ENCODE data around the gene SH3BP2. TPM values are rescaled to one million over a fixed set of nuclear protein-coding genes. Genes with fewer than 3 reads are reported as not detected.
A peak's percentile ranks its signal among the peaks of the same experiment; 100 is the strongest.

SH3BP2 gene
- polyA plus RNA-seq, 3 donors = 19.1 to 478 (median 26.9) TPM

GRCh38 chr4:2786794-2787229 lies 6.1 kb upstream of the SH3BP2 start:
- Mint-ChIP-seq H3K4me3 (peak overlapping the region in 1 of 2 donors; percentile 75), H3K9me3 (peaks cover 0 to 10% (median 5%) of the 10 kb centered on the region in 7 donors), H3K36me3 (peaks cover 0 to 11% of the 10 kb centered on the region in 2 donors), H3K27ac (peak overlapping the region; percentile 95 to 99 (median 98)), H3K4me1 (peaks cover 65% of the 10 kb centered on the region), H3K27me3 (ENCODE audit: low read depth in 3 of 3) (peaks cover 0 to 5% (median 2%) of the 10 kb centered on the region in 3 donors)
- H3K9me3 ChIP-seq (replicated peaks in 1 of 2; ENCODE audit: control insufficient read depth in 1 of 2, insufficient read depth in 1 of 2, low read length in 2 of 2) = peaks cover 0 to 2% of the 10 kb centered on the region in 2 donors
- H3K27me3 ChIP-seq (ENCODE audit: control insufficient read depth in 2 of 2, insufficient read depth in 2 of 2, low read length in 2 of 2) = no peaks in the 10 kb centered on the region
- H4K20me1 ChIP-seq (ENCODE audit: insufficient read depth, low read length) = no peaks in the 10 kb centered on the region
- H3K27ac ChIP-seq (ENCODE audit: low read depth in 1 of 2, low read length in 2 of 2) = peak overlapping the region; percentile 91 to 97
- peak overlapping the region; percentile 79 for H3K9ac ChIP-seq (ENCODE audit: insufficient read depth, low read length, poor library complexity, severe bottlenecking)
- peaks cover 69 to 70% of the 10 kb centered on the region in 2 donors for H3K4me1 ChIP-seq (ENCODE audit: control insufficient read depth in 1 of 2, insufficient read depth in 2 of 2, low read length in 2 of 2)
- 54% methylated on average over 4 of the region's 9 CpGs for WGBS (ENCODE audit: insufficient coverage)
- DNase-seq = no peak
- H2AFZ ChIP-seq (ENCODE audit: insufficient read depth, low read depth, low read length, poor library complexity, severe bottlenecking) = no peak overlapping the region
- peaks cover 12% of the 10 kb centered on the region for H3K79me2 ChIP-seq (ENCODE audit: insufficient read depth, low read length)
- H3K4me2 ChIP-seq (replicated peaks; ENCODE audit: extremely low read depth, low read length, poor library complexity, severe bottlenecking) = peak overlapping the region; percentile 4
- intact Hi-C loops (cut with micrococcal nuclease) = no loop called here
- no peaks in the 10 kb centered on the region for H3K36me3 ChIP-seq (replicated peaks in 1 of 2; ENCODE audit: control insufficient read depth in 1 of 2, insufficient read depth in 2 of 2, low read length in 2 of 2)
- TF ChIP-seq, protein P1, sequence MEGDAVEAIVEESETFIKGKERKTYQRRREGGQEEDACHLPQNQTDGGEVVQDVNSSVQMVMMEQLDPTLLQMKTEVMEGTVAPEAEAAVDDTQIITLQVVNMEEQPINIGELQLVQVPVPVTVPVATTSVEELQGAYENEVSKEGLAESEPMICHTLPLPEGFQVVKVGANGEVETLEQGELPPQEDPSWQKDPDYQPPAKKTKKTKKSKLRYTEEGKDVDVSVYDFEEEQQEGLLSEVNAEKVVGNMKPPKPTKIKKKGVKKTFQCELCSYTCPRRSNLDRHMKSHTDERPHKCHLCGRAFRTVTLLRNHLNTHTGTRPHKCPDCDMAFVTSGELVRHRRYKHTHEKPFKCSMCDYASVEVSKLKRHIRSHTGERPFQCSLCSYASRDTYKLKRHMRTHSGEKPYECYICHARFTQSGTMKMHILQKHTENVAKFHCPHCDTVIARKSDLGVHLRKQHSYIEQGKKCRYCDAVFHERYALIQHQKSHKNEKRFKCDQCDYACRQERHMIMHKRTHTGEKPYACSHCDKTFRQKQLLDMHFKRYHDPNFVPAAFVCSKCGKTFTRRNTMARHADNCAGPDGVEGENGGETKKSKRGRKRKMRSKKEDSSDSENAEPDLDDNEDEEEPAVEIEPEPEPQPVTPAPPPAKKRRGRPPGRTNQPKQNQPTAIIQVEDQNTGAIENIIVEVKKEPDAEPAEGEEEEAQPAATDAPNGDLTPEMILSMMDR (IDR thresholded peaks at IDR 0.05) = no peak
- peak overlapping the region in 1 of 3 experiments; percentile 30 for H3K4me3 ChIP-seq (replicated peaks in 1 of 3; ENCODE audit: low read depth in 2 of 3, low read length in 3 of 3)

DNA sequence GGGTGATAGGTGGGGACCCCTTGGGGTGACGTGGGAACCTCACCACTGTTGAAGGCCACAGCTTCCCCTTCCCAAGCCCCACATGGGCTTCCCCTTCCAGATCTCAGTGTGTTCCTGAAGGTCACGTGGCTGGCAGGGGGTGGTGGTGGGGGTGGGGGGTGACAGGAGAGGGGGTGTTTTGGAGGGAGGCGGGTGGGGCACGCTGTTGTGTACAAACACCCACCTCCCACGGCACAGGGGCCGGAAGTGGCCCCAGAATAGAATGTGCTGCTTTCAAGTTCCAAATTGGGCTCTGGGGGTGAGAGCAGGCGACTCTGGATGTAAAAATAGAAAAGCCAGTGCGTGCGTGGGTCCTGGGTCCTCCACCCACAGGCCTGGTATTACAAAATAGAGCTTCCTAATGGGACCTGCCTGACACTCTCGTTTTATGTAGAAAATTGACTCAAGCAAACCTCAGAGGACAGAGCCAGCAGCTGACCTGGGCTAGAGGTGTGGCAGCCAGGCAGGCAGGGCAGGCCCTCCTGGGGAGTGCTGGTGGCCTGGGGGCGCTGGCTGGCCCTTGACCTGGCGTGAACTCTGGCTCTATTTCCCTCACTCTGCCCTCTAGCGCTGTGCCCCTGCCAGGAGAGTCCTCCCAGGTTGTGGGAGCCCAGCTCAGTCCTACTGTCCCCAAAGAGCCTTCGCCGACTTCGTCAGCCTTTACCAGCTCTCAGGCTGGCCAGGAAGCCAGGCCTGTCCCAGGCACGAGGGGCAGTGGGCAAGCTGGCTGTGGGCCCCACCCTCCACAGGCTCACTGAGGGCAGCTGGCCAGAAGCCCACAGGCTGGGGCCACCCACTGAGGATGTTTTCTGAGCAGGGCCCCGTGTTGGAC lies 5.4 kb upstream of the SH3BP2 start:
- peaks cover 0 to 10% (median 2%) of the 10 kb centered on the region in 7 donors for H3K9me3 Mint-ChIP-seq
- Histone ChIP-seq H3K4me3 (replicated peaks in 1 of 3; ENCODE audit: low read depth in 2 of 3, low read length in 3 of 3) (peak overlapping the region in 1 of 3 experiments; percentile 33), H3K4me2 (replicated peaks; ENCODE audit: extremely low read depth, low read length, poor library complexity, severe bottlenecking) (peak overlapping the region; percentile 48), H3K4me1 (ENCODE audit: control insufficient read depth in 1 of 2, insufficient read depth in 2 of 2, low read length in 2 of 2) (peaks cover 76% of the 10 kb centered on the region in 2 donors), H3K27me3 (ENCODE audit: control insufficient read depth in 2 of 2, insufficient read depth in 2 of 2, low read length in 2 of 2) (no peaks in the 10 kb centered on the region), H3K9me3 (replicated peaks in 1 of 2; ENCODE audit: control insufficient read depth in 1 of 2, insufficient read depth in 1 of 2, low read length in 2 of 2) (no peaks in the 10 kb centered on the region), H3K36me3 (replicated peaks in 1 of 2; ENCODE audit: control insufficient read depth in 1 of 2, insufficient read depth in 2 of 2, low read length in 2 of 2) (no peaks in the 10 kb centered on the region), H3K27ac (ENCODE audit: low read depth in 1 of 2, low read length in 2 of 2) (peak overlapping the region; percentile 91 to 97), H4K20me1 (ENCODE audit: insufficient read depth, low read length) (no peaks in the 10 kb centered on the region), H2AFZ (ENCODE audit: insufficient read depth, low read depth, low read length, poor library complexity, severe bottlenecking) (no peak overlapping the region), H3K79me2 (ENCODE audit: insufficient read depth, low read length) (peaks cover 12% of the 10 kb centered on the region), H3K9ac (ENCODE audit: insufficient read depth, low read length, poor library complexity, severe bottlenecking) (peak overlapping the region; percentile 79)
- TF ChIP-seq, protein P1 (IDR thresholded peaks at IDR 0.05) = no peak
- H3K27me3 Mint-ChIP-seq (ENCODE audit: low read depth in 3 of 3) = peaks cover 0 to 5% (median 2%) of the 10 kb centered on the region in 3 donors
- H3K36me3 Mint-ChIP-seq = peaks cover 0 to 11% of the 10 kb centered on the region in 2 donors
- 20% methylated on average over 11 of the region's 18 CpGs for WGBS (ENCODE audit: insufficient coverage)
- DNase-seq = peak; percentile 92 to 97 (median 94)
- intact Hi-C loops (cut with micrococcal nuclease) = no loop called here
- peak overlapping the region in 1 of 2 donors; percentile 75 for H3K4me3 Mint-ChIP-seq
- peaks cover 71% of the 10 kb centered on the region for H3K4me1 Mint-ChIP-seq
- H3K27ac Mint-ChIP-seq = peak overlapping the region; percentile 95 to 99 (median 98)
